Measurements from ENCODE around the gene CHTF8.

DNA sequence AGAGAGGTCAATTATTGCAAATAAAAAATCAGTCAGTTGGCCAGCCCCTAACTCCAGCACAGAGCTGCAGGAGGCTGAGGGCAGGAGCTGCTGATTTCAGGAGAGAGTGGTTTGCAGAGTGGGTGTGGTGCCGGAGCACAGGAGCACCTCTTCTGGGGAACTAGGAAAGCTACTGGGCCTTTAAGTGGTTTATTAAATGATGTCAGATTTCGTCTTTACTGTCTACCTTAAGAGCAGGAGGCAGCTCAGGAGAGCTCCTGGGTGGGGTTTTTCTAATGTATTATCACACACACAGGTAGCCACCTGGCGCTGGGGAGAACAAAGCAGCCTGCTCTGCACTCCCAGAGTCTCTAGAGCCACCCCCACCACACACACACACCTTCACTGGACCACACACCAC lies 38.4 kb downstream of the CHTF8 start:
- no peak for TF ChIP-seq EZH2phosphoT487 (IDR thresholded peaks at IDR 0.05; ENCODE audit: low read depth)
- TF ChIP-seq, protein P1, sequence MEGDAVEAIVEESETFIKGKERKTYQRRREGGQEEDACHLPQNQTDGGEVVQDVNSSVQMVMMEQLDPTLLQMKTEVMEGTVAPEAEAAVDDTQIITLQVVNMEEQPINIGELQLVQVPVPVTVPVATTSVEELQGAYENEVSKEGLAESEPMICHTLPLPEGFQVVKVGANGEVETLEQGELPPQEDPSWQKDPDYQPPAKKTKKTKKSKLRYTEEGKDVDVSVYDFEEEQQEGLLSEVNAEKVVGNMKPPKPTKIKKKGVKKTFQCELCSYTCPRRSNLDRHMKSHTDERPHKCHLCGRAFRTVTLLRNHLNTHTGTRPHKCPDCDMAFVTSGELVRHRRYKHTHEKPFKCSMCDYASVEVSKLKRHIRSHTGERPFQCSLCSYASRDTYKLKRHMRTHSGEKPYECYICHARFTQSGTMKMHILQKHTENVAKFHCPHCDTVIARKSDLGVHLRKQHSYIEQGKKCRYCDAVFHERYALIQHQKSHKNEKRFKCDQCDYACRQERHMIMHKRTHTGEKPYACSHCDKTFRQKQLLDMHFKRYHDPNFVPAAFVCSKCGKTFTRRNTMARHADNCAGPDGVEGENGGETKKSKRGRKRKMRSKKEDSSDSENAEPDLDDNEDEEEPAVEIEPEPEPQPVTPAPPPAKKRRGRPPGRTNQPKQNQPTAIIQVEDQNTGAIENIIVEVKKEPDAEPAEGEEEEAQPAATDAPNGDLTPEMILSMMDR (IDR thresholded peaks at IDR 0.05; ENCODE audit: low read depth, low read length), result no peak
